HG03432 (cell line): ENCODE measurements around the gene SLC2A8.

Experiments used
- ATAC-seq: cut with Tn5 transposase; IDR thresholded peaks from one replicate; pipeline ENCODE4 v1.9.1; 2021; ENCODE audit warnings: mild to moderate bottlenecking, moderate library complexity; ENCODE audit not compliant: unreplicated experiment

Gene SLC2A8

GRCh38 chr9:127398715-127399400 is 1.9 kb downstream of the SLC2A8 start:
- ATAC-seq, result no peak

GRCh38 chr9:127399736-127400269 is 2.8 kb downstream of the SLC2A8 start:
- no peak for ATAC-seq

- no peak for ATAC-seq
Observed at GRCh38 chr9:127402401-127403090, 5.6 kb downstream of the SLC2A8 start.

- ATAC-seq, result no peak
Observed at GRCh38 chr9:127403507-127404192, 6.7 kb downstream of the SLC2A8 start.

- ATAC-seq, result no peak
Observed at GRCh38 chr9:127404631-127405030, 7.7 kb downstream of the SLC2A8 start.

- no peak for ATAC-seq
Observed at GRCh38 chr9:127405344-127406125, 8.6 kb downstream of the SLC2A8 start.

- no peak for ATAC-seq
Observed at GRCh38 chr9:127406799-127407491, 10.0 kb downstream of the SLC2A8 start.

GRCh38 chr9:127407492-127407843 is 10.5 kb downstream of the SLC2A8 start:
- ATAC-seq, result no peak

GRCh38 chr9:127411122-127411521 is 14.2 kb downstream of the SLC2A8 start:
- ATAC-seq, result no peak

- ATAC-seq, result no peak
Observed at GRCh38 chr9:127415141-127415540, 18.2 kb downstream of the SLC2A8 start.

- no peak for ATAC-seq
Observed at GRCh38 chr9:127415657-127416056, 18.7 kb downstream of the SLC2A8 start.

GRCh38 chr9:127417131-127418036 is 20.4 kb downstream of the SLC2A8 start:
- no peak for ATAC-seq

GRCh38 chr9:127418037-127418471 is 21.1 kb downstream of the SLC2A8 start:
- ATAC-seq, result no peak

GRCh38 chr9:127419348-127419747 is 22.4 kb downstream of the SLC2A8 start:
- ATAC-seq, result no peak

GRCh38 chr9:127421057-127421456 is 24.1 kb downstream of the SLC2A8 start:
- ATAC-seq, result no peak

GRCh38 chr9:127422133-127422782 is 25.3 kb downstream of the SLC2A8 start:
- ATAC-seq, result no peak

GRCh38 chr9:127422787-127423186 is 25.8 kb downstream of the SLC2A8 start:
- no peak for ATAC-seq

GRCh38 chr9:127423476-127423933 is 26.5 kb downstream of the SLC2A8 start:
- no peak for ATAC-seq
